NB4 (cell line): ENCODE data around the gene PITX1.
"Not testable (repeated sequence)": the region's sequence is repeated elsewhere in the genome, so short reads cannot be mapped to it uniquely, and the experiment has no call there.

ENCODE experiments used
- DNase-seq: peaks from one replicate; pipeline ENCODE4 v3.0.0; 2010; ENCODE audit warnings: low read depth
- H3K4me3 ChIP-seq: one replicate; pipeline ENCODE4 v1.5.1; 2011; ENCODE audit warnings: mild to moderate bottlenecking, low read depth, low read length, moderate library complexity
- CTCF ChIP-seq: IDR thresholded peaks from one replicate; pipeline ENCODE4 v1.5.1; 2012; ENCODE audit warnings: low read depth, low read length
- MAX ChIP-seq: IDR thresholded peaks from 2 replicates; pipeline ENCODE4 v1.6.1; 2011; ENCODE audit warnings: low read depth, low read length
- MYC ChIP-seq: IDR thresholded peaks from 2 replicates; pipeline ENCODE4 v1.6.1; 2011; ENCODE audit warnings: low read depth, low read length
- POLR2A ChIP-seq: IDR thresholded peaks from 2 replicates; pipeline ENCODE4 v1.6.1; 2011; ENCODE audit warnings: mild to moderate bottlenecking; ENCODE audit not compliant: insufficient read length; ENCODE audit errors: extremely low read depth

The PITX1 gene

GRCh38 chr5:135005076-135005475 lies 29.0 kb downstream of the PITX1 start:
- no peak overlapping the region for H3K4me3 ChIP-seq
- no peak for DNase-seq
- no peak for TF ChIP-seq POLR2A
- TF ChIP-seq MYC: no peak
- no peak for TF ChIP-seq MAX
- no peak for TF ChIP-seq CTCF

DNA sequence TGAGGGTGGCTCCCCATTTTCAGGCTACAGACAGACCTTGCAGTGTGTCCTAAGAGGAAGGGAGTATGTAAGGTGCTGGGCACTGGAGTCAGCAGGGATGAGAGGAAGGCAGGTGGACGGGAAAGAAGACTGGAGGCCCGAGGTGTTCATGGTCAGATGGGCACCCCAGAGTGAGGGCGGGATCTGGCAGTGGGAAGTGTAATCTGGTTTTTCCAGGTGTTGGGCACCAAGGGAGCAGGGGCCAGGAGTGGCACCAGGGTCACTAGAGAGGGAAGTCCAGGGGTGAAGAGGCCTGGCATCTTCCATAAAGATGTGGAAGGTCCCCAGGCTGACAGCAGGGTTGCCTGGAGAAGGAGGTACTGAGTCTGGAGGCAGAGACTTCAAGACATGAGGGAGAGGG lies 29.7 kb downstream of the PITX1 start:
- DNase-seq: no peak
- no peak overlapping the region for H3K4me3 ChIP-seq
- no peak for TF ChIP-seq POLR2A
- no peak for TF ChIP-seq CTCF
- no peak for TF ChIP-seq MYC
- TF ChIP-seq MAX: no peak

GRCh38 chr5:134998068-134998467 lies 36.0 kb downstream of the PITX1 start:
- DNase-seq, H3K4me3 ChIP-seq: not testable (repeated sequence)

GRCh38 chr5:134997015-134997414 lies 37.0 kb downstream of the PITX1 start:
- TF ChIP-seq MYC (no peak), MAX (no peak), POLR2A (no peak), CTCF (no peak)
- H3K4me3 ChIP-seq: no peak overlapping the region
- no peak for DNase-seq

GRCh38 chr5:134995850-134996402 lies 38.1 kb downstream of the PITX1 start:
- TF ChIP-seq POLR2A: no peak
- no peak for DNase-seq

DNA sequence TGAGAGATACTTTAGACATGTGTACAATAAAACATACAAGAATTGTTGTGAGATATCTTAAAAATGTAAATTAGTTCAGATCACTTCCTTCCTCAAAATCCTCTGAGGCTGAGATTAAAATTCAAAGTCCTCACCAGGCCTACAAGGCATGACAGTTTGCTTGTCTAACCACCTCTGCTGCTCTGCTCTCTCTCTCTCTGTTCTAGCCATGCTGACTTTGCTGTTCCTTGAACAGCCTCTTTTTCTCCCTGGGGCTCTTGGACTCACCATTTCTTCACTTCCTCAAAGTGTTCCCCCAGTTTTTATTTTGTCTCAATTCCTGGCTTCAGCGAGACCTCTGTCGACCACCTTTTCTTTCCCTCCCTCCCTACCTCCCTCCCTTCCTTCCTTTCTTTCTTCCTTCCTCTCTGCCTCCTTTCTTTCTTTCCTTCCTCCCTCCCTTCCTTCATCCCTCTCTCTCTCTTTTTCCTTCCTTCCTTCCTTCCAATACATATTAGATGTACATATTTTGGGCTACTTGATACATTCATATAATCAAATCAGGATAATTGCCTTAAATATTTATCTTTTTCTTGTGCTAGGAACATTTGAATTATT lies 39.4 kb downstream of the PITX1 start:
- peak; percentile 50 for DNase-seq
- no peak overlapping the region for H3K4me3 ChIP-seq
- no peak for TF ChIP-seq POLR2A
- no peak for TF ChIP-seq CTCF
- TF ChIP-seq MYC: no peak
- TF ChIP-seq MAX: no peak

More at GRCh38 chr5:134995850-134996402, 38.1 kb downstream of the PITX1 start:
- no peak overlapping the region for H3K4me3 ChIP-seq

- no peak for TF ChIP-seq CTCF
- TF ChIP-seq POLR2A: no peak
- TF ChIP-seq MAX: no peak
- no peak for TF ChIP-seq MYC
Measured at GRCh38 chr5:134993161-134993560, 40.9 kb downstream of the PITX1 start.

More at GRCh38 chr5:134993161-134993560, 40.9 kb downstream of the PITX1 start:
- DNase-seq: no peak
- H3K4me3 ChIP-seq: no peak overlapping the region
